Mesenchymal stem cell (in vitro differentiated cells and primary cell): Measurements from ENCODE around the gene GHITM.

Experiments used
- DNase-seq: peaks from one replicate; pipeline ENCODE4 v3.0.0-alpha.2; 2013
- H2AFZ ChIP-seq: one replicate; pipeline ENCODE4 v1.6.1; 2013; ENCODE audit warnings: low read depth, mild to moderate bottlenecking, control low read depth, inconsistent platforms, low read length, moderate library complexity
- H2AK5ac ChIP-seq: 2 replicates; pipeline ENCODE4 v1.6.1; 2013; ENCODE audit warnings: low read length, moderate library complexity, mild to moderate bottlenecking, inconsistent platforms; ENCODE audit not compliant: severe bottlenecking
- H2BK120ac ChIP-seq: one replicate; pipeline ENCODE4 v1.6.1; 2013; ENCODE audit warnings: low read depth, mild to moderate bottlenecking, inconsistent platforms, low read length, moderate library complexity
- H2BK12ac ChIP-seq, 2 experiments: one replicate each; pipeline ENCODE4 v1.6.1; 2013; ENCODE audit warnings: inconsistent platforms in 2 of 2, low read length in 2 of 2, mild to moderate bottlenecking in 2 of 2, moderate library complexity in 2 of 2, control low read depth in 1 of 2
- H2BK15ac ChIP-seq: one replicate; pipeline ENCODE4 v1.6.1; 2013; ENCODE audit warnings: mild to moderate bottlenecking, low read depth, inconsistent platforms; ENCODE audit not compliant: poor library complexity, severe bottlenecking
- H2BK5ac ChIP-seq: 2 replicates; pipeline ENCODE4 v1.6.1; 2013; ENCODE audit warnings: low read depth, mild to moderate bottlenecking, low read length, control low read depth, inconsistent platforms; ENCODE audit not compliant: poor library complexity, severe bottlenecking
- H3K14ac ChIP-seq, 2 experiments: one replicate each; pipeline ENCODE4 v1.6.1; 2013; ENCODE audit warnings: inconsistent platforms in 2 of 2, low read length in 2 of 2, control low read depth in 1 of 2, mild to moderate bottlenecking in 1 of 2, moderate library complexity in 1 of 2
- H3K18ac ChIP-seq, 2 experiments: one replicate each; pipeline ENCODE4 v1.6.1; 2013; ENCODE audit warnings: inconsistent platforms in 2 of 2, low read length in 2 of 2, control low read depth in 1 of 2, low read depth in 1 of 2, mild to moderate bottlenecking in 1 of 2
- H3K23ac ChIP-seq, 2 experiments: one replicate each; pipeline ENCODE4 v1.6.1; 2013; ENCODE audit warnings: inconsistent platforms in 2 of 2, low read length in 2 of 2, mild to moderate bottlenecking in 2 of 2, moderate library complexity in 2 of 2, control low read depth in 1 of 2
- H3K27ac ChIP-seq: 2 replicates; pipeline ENCODE4 v1.5.1; 2013; ENCODE audit warnings: mild to moderate bottlenecking, moderate library complexity, low read length, control low read depth, inconsistent platforms; ENCODE audit not compliant: poor library complexity, severe bottlenecking
- H3K27me3 ChIP-seq, 2 experiments: 2 replicates each; pipeline versions ENCODE4 v1.6.1 to v1.7.0; 2013; ENCODE audit warnings: low read length in 2 of 2, mild to moderate bottlenecking in 2 of 2, moderate library complexity in 2 of 2, control low read depth in 1 of 2, inconsistent platforms in 1 of 2; ENCODE audit not compliant: control insufficient read depth in 1 of 2, insufficient read depth in 1 of 2
- H3K36me3 ChIP-seq, 2 experiments: 2 replicates each; pipeline versions ENCODE4 v1.6.1 to v1.7.0; 2013; ENCODE audit warnings: low read length in 2 of 2, control low read depth in 1 of 2, inconsistent platforms in 1 of 2, low read depth in 1 of 2, mild to moderate bottlenecking in 1 of 2; ENCODE audit not compliant: insufficient read depth in 2 of 2, control insufficient read depth in 1 of 2
- H3K4ac ChIP-seq, 2 experiments: one replicate each; pipeline ENCODE4 v1.6.1; 2013; ENCODE audit warnings: inconsistent platforms in 2 of 2, low read length in 2 of 2, mild to moderate bottlenecking in 2 of 2, moderate library complexity in 2 of 2, control low read depth in 1 of 2, low read depth in 1 of 2
- H3K4me1 ChIP-seq: 2 replicates; pipeline ENCODE4 v1.6.1; 2013; ENCODE audit warnings: low read depth, low read length, control low read depth; ENCODE audit not compliant: control insufficient read depth, insufficient read depth
- H3K4me2 ChIP-seq: 2 replicates; pipeline ENCODE4 v1.6.1; 2013; ENCODE audit warnings: low read length, mild to moderate bottlenecking, inconsistent platforms; ENCODE audit not compliant: poor library complexity, severe bottlenecking
- H3K4me3 ChIP-seq, 2 experiments: 2 replicates each; pipeline versions ENCODE4 v1.5.1 to v1.7.0; 2013; ENCODE audit warnings: low read length in 2 of 2, mild to moderate bottlenecking in 2 of 2, control low read depth in 1 of 2, low read depth in 1 of 2; ENCODE audit not compliant: insufficient read depth in 1 of 2
- H3K79me1 ChIP-seq: replicated peaks from 2 replicates; pipeline ENCODE4 v1.6.1; 2013; ENCODE audit warnings: mild to moderate bottlenecking, control low read depth, low read length, inconsistent platforms; ENCODE audit not compliant: poor library complexity, severe bottlenecking
- H3K9ac ChIP-seq: 2 replicates; pipeline ENCODE4 v1.7.0; 2013; ENCODE audit warnings: mild to moderate bottlenecking, low read length, moderate library complexity
- H3K9me3 ChIP-seq: 2 replicates; pipeline ENCODE4 v1.7.0; 2013; ENCODE audit warnings: mild to moderate bottlenecking, low read length; ENCODE audit not compliant: control insufficient read depth
- H4K8ac ChIP-seq: one replicate; pipeline ENCODE4 v1.6.1; 2013; ENCODE audit warnings: inconsistent platforms, mild to moderate bottlenecking, low read length, moderate library complexity
- H4K91ac ChIP-seq: one replicate; pipeline ENCODE4 v1.6.1; 2013; ENCODE audit warnings: mild to moderate bottlenecking, low read length, inconsistent platforms
- WGBS: methylation state at CpG from one replicate; pipeline ENCODE4 v1.1.7; 2013; ENCODE audit warnings: mixed read lengths; 5-methylcytosine and 5-hydroxymethylcytosine counted together

The GHITM gene

DNA sequence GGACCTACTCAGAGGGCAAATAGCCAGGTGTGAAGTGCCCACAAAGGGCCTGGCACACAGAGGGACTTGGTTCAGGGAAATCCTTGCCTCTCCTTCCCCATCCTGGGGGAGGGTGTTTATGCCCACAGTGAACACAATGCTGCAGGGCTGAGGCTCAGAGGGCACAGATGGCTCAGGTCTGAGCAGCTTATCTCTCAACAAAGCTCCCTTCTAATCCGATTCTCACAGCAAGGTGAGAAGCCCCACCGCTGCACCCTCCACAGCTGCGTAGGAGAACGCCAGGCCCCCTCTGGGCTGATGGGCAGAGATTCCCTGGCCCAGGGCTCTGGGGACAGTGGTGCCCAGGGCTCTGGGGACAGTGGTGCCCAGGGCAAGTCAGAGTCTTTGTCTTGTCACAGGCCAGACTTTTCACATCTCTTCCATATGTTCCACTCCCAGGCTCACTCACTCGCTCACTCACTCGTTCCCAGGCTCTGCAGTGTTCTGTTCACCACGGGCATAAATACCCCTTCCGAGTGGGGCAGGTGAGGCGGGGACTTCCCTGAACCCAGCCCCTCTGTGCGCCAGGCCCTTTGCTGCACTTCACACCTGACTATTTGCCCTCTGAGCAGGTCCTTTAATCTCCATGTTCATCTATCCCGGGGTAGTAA, 46.3 kb downstream of the GHITM start:
- Histone ChIP-seq H2AFZ (no peak overlapping the region), H3K18ac (no peak overlapping the region), H4K91ac (no peak overlapping the region), H3K9me3 (no peaks in the 10 kb centered on the region), H3K36me3 (no peaks in the 10 kb centered on the region), H3K27ac (no peak overlapping the region), H4K8ac (no peak overlapping the region), H3K27me3 (peaks cover 10 to 52% of the 10 kb centered on the region in 2 experiments), H2AK5ac (no peak overlapping the region), H3K9ac (no peak overlapping the region), H3K4me1 (peaks cover 1% of the 10 kb centered on the region), H3K4ac (no peak overlapping the region), H3K79me1 (no peaks in the 10 kb centered on the region), H2BK12ac (no peak overlapping the region), H3K4me3 (no peak overlapping the region), H2BK120ac (no peak overlapping the region), H3K4me2 (no peak overlapping the region), H3K14ac (no peak overlapping the region), H3K23ac (no peak overlapping the region), H2BK15ac (no peak overlapping the region), H2BK5ac (no peak overlapping the region)
- no peak for DNase-seq
- 60% methylated on average over 11 of the region's 11 CpGs for WGBS

- Histone ChIP-seq H2BK120ac (no peak overlapping the region), H3K14ac (no peak overlapping the region)
Measured at GRCh38 chr10:84188815-84189214, 49.5 kb downstream of the GHITM start.

GRCh38 chr10:84190621-84191020, 51.3 kb downstream of the GHITM start:
- Histone ChIP-seq H2BK5ac (no peak overlapping the region), H3K36me3 (no peaks in the 10 kb centered on the region), H2AK5ac (no peak overlapping the region), H2BK120ac (no peak overlapping the region), H3K4me2 (no peak overlapping the region), H3K4ac (no peak overlapping the region), H3K9me3 (no peaks in the 10 kb centered on the region), H3K4me1 (peaks cover 18% of the 10 kb centered on the region), H3K79me1 (no peaks in the 10 kb centered on the region), H3K27me3 (peaks cover 41 to 71% of the 10 kb centered on the region in 2 experiments), H3K14ac (no peak overlapping the region), H3K27ac (no peak overlapping the region), H3K18ac (no peak overlapping the region), H3K23ac (no peak overlapping the region), H3K4me3 (no peak overlapping the region), H2BK12ac (no peak overlapping the region), H2AFZ (no peak overlapping the region), H4K8ac (no peak overlapping the region), H4K91ac (no peak overlapping the region), H3K9ac (no peak overlapping the region), H2BK15ac (no peak overlapping the region)
- DNase-seq, result no peak
- 80% methylated on average over 3 of the region's 3 CpGs for WGBS

More at GRCh38 chr10:84188815-84189214, 49.5 kb downstream of the GHITM start:
- Histone ChIP-seq H3K9me3 (no peaks in the 10 kb centered on the region), H3K23ac (no peak overlapping the region), H3K27me3 (peaks cover 27 to 66% of the 10 kb centered on the region in 2 experiments), H3K4ac (no peak overlapping the region), H3K4me3 (no peak overlapping the region), H2BK5ac (no peak overlapping the region), H3K4me1 (peaks cover 3% of the 10 kb centered on the region), H3K18ac (no peak overlapping the region), H2BK15ac (no peak overlapping the region), H4K91ac (no peak overlapping the region), H3K9ac (no peak overlapping the region), H3K36me3 (no peaks in the 10 kb centered on the region), H3K27ac (no peak overlapping the region), H2BK12ac (no peak overlapping the region), H4K8ac (no peak overlapping the region), H2AFZ (no peak overlapping the region), H2AK5ac (no peak overlapping the region), H3K79me1 (no peaks in the 10 kb centered on the region), H3K4me2 (no peak overlapping the region)
- 59% methylated on average over 3 of the region's 3 CpGs for WGBS
- DNase-seq, result no peak

GRCh38 chr10:84191106-84191505, 51.8 kb downstream of the GHITM start:
- no peak overlapping the region for H3K27ac ChIP-seq
- no peaks in the 10 kb centered on the region for H3K79me1 ChIP-seq
- H2BK12ac ChIP-seq, result no peak overlapping the region
- H4K91ac ChIP-seq, result no peak overlapping the region
- H3K9ac ChIP-seq, result no peak overlapping the region
- no peak overlapping the region for H3K4me3 ChIP-seq
- H2AFZ ChIP-seq, result no peak overlapping the region
- no peak overlapping the region for H3K18ac ChIP-seq
- H3K27me3 ChIP-seq, result peaks cover 46 to 71% of the 10 kb centered on the region in 2 experiments
- H4K8ac ChIP-seq, result no peak overlapping the region
- no peak for DNase-seq
- H3K4me1 ChIP-seq, result peaks cover 21% of the 10 kb centered on the region
- H3K36me3 ChIP-seq, result no peaks in the 10 kb centered on the region
- H3K4ac ChIP-seq, result no peak overlapping the region
- no peak overlapping the region for H3K23ac ChIP-seq
- no peaks in the 10 kb centered on the region for H3K9me3 ChIP-seq
- 86% methylated on average over 5 of the region's 5 CpGs for WGBS
- no peak overlapping the region for H3K14ac ChIP-seq
- no peak overlapping the region for H3K4me2 ChIP-seq
- no peak overlapping the region for H2BK5ac ChIP-seq
- H2AK5ac ChIP-seq, result no peak overlapping the region
- no peak overlapping the region for H2BK15ac ChIP-seq
- H2BK120ac ChIP-seq, result no peak overlapping the region
